ENCODE measurements around the gene FIS1.
"Not testable (repeated sequence)": the region's sequence is repeated elsewhere in the genome, so short reads cannot be mapped to it uniquely, and the experiment has no call there.

Gene FIS1

DNA sequence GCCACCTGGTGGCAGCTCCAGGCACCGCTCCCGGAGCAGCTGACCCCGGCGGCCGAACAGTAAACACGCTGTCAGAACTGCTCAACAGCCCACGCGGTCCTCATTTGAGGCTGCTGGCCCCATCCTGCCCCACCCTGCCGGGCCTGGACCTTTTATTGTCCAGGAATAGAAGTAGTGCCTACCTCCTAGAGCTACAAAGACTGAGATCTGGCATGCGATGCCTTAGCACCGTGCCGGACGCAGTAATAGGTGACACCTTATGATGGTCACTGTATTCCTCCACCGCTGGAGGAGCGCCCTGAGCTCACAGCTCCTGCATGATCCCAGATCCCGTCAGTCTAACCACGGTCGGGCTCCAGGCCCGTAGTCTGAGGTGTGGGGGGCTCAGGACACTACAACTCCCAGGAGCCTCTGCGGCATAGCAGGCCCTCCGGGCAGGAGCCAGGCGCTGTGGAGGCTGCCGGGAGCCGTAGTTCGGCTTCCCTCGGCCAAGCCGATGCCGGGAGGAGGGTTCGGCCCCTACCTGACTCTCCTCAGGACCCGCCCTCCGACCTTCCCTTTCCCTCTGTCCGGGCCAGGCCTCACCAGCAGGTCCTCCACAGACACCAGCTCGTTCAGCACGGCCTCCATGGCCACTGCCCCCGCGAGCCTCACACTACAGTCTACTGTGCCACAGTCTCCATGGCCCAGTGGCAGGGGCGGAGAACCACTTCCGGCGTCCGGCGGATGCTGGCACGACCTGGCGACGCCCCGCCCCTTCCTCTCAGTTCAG, at the start of gene FIS1:
TSS of gene FIS1 (minus strand) at position 707 of the 772 bp plus-strand sequence. CDS start at position 630, 77 bp downstream.
- peak; percentile 87 for DNase-seq

DNA sequence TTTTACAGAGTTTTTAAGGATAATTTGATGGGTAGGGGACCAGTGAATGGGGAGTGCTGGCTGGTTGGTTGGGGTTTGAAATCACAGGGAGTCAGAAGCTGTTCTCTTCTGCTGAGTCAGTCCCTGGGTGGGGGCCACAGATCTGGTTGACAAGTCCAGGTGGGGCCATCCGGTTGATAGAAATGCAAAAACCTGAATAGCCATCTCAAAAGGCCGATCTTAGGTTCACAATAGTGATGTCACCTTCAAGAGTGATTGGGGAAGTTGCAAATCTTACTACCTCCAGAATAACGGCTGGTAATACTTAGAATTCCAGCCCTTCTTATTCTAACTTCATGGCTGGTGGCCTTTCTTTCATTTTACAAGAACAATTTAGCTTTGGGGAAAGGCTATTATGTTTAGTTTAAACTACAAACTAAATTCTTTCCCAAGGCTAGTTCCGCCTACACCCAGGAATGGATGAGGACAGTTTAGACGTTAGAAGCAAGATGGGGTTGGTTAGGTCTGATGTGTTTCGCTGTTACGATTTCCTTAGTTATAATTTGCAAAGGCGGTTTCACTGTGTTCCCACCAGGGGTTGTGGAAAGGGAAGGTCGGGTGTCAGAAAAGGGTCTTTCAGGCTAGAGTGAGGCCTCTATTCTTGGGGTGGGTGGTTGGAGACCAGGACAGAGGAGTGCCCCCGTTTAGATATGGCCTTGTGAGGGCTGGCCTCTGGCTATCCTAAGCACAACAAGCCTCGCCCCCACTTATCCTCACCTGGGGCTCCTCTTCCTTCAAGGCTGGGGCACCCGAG, 49.4 kb upstream of the FIS1 start:
- DNase-seq, result no peak

DNA sequence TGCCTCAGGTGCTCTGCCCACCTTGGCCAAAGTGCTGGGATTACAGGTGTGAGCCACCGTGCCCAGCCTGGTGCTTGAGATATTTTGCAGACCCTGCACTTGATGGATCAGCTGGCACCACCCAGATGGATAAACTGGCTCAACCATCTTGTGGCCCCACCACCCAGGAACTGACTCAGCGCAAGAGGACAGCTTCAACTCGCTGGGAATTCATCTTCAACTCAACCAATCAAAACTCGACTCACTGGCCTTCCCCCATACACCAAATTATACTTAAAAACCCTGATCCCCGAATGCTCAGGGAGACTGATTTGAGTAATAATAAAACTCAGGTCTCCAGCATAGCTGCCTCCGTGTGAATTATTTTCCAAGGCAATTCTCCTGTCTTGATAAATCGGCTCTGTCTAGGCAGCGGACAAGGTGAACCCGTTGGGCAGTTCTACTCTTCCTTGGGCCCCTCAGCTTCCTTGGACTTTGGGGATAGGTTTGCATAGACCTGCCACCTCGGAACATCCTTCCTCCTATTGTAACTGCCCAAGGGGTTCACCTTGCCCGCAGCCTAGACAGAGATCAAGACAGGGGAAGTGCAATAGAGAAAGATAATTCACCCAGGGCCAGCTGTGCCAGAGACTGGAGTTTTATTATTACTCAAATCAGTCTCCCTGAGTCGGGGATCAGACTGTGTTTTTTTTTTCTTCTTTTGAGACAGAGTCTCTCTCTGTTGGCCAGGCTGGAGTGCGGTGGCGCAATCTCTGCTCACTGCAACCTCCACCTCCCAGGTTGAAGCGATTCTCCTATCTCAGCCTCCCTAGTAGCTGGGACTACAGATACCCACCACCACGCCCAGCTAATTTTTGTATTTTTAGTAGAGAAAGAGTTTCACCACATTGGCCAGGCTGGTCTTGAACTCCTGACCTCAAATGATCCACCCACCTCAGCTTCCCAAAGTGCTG, 48.5 kb upstream of the FIS1 start:
- DNase-seq, result not testable (repeated sequence)

DNA sequence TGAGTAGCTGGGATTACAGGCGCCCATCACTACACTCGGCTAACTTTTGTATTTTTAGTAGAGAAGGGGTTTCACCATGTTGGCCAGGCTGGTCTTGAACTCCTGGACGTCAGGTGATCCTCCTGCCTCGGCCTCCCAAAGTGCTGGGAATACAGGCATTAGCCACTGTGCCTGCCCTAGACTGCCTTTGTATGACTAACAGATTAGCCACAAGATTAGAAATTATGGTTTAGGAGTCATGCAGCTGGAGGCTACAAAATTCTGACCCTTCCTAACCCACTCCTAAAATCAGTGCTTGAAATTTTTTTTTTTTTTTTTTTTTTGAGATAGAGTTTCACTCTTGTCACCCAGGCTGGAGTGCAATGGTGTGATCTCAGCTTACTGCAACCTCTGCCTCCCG, 47.7 kb upstream of the FIS1 start:
- not testable (repeated sequence) for DNase-seq

DNA sequence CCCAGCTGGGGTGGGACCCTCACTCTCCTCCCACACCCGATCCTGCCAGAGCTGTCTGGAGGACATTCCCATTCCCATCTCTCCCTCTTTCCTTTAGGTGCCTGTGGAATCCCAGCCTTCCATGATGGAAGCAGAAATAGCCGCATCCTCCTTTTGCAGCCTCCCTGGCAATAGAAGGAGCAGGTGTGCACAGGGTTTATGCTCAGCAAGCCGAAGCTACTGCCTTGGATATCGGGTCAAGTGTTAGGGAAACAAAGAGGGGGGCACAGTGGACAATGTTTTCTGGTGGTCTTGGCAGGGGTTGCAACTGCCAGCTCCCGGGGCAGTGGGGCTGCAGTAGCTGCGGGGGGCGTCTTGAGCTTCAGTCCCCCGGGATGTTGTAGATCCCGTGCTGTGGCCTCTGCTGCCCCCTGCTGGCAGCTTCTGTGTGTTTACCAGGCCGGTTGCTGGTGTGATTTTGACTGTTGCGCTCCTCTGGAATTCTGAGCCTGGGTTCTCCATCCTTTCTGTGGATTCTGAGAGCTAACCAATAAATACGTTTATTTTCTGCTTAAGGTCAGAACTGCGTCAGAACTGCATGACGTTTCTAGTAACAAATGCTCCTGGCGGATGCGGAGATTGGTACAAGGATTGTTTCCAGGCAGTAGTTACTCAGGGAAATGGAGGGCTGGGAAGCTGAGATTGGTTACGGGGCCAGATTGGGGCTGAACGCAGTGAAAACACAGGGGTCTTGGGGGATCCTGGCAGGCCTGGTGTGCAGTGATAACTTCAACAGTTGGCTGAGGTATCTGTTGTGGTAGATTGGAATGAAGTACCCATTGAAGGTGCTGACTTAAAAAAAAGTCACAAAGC, 45.5 kb upstream of the FIS1 start:
- not testable (repeated sequence) for DNase-seq

DNA sequence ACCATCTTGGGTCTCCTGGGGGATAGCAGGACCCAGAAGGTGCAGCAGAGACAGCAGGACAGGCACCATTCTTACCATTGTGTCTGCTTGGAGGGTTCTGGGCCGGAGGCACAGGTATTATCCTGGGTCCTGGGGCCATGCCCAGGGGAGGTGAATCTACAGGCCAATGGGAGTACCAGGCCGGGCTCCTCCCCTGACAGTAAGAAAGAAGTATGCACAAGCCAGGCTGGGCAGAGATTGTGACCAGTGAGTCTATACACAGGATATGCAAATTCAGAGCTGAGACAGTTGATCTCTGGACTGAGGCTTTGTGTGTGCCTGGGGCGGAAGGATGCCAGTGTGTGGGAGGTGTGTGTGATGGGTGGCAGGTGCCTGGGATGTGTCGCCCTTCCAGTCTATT, 44.8 kb upstream of the FIS1 start:
- DNase-seq, result not testable (repeated sequence)

DNA sequence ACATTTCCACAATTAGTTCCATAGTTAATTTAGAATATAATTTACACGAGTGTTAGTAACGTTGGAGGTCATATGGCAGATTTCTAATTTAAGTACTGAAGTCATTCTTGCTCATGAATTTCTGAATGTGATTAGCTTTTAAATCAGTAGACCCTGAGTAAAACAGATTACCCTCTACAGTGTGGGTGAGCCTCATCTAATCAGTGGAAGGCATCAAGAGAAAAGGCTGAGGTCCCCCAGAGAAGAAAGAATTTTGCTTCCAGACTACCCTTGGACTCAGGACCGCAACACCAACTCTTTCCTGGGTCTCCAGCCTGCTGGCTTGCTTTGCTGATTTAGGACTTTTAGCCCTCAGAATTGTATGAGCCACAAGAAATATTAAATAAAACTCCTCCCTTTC, 43.6 kb upstream of the FIS1 start:
- no peak for DNase-seq

DNA sequence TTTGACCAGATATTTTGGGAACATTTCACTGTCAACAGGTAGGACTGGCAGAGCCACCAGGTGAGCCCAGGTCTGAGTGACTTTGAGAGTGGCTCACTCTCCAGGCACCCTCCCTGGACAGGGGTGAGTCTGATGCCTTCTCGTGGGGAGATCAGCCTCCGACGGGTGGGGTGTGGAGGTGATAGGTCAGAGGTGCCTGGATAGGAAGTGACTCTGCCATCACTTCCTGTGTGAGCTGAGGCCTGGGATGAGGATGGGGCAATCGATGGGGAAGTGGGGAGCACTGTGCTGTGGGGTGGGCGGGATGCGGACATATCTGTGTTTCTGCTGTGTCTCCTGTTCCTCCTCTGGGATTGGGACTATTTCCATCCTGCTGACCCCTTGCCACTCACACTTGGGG, 42.2 kb upstream of the FIS1 start:
- no peak for DNase-seq

DNA sequence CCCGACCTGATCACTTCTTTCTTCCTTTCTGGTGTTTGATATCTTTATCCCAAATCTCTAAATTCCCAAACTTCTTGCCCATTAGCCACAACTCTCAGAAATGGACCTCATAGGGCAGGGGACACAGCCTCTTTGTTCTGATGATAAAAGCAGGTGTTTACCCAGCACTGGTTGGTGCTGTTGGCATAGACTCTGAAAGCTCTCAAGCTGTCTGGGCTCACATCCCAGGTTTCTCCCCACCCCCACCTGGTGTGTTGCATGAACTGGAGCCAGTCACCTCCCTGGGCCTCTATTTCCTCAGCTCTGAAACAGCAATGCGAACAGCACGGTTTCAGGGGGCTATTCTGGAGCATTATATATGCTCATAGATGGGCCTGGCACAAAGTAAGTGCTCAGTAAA, 41.0 kb upstream of the FIS1 start:
- not testable (repeated sequence) for DNase-seq

DNA sequence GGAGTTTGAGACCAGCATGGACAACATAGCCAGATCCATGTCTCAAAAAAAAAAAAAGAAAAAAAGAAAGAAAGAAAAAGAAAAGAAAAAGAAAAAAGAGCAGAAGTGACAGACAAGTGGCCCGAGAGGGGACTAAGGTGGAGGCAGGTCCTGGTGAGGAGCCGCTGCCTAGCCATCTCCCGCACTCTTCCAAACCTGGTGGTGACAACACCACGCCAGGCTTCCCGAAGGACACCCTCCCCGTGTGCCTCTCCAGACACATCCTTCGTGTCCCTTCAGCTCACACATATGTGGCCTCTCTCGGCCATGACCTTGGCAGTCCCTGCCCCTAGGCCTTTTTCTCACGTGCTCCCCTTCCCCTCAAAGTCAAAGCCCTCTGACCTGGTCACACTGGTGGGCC, 40.3 kb upstream of the FIS1 start:
- DNase-seq, result no peak

DNA sequence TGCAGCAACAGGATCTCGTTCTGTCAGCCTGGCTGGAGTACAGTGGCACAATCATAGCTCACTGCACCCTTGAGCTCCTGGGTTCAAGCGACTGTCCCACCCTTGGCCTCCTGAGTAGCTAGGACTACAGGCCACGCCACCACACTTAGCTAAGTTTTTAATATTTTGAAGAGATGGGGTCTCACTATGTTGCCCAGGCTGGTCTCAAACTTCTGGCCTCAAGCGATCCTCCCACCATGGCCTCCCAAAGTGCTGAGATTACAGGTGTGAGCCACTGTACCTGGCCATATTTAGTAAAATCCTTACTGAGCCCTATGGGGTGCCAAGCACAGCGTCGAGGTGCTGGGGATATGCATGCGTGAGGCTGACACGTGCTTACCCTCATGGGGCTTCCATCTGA, 36.0 kb upstream of the FIS1 start:
- DNase-seq, result not testable (repeated sequence)

DNA sequence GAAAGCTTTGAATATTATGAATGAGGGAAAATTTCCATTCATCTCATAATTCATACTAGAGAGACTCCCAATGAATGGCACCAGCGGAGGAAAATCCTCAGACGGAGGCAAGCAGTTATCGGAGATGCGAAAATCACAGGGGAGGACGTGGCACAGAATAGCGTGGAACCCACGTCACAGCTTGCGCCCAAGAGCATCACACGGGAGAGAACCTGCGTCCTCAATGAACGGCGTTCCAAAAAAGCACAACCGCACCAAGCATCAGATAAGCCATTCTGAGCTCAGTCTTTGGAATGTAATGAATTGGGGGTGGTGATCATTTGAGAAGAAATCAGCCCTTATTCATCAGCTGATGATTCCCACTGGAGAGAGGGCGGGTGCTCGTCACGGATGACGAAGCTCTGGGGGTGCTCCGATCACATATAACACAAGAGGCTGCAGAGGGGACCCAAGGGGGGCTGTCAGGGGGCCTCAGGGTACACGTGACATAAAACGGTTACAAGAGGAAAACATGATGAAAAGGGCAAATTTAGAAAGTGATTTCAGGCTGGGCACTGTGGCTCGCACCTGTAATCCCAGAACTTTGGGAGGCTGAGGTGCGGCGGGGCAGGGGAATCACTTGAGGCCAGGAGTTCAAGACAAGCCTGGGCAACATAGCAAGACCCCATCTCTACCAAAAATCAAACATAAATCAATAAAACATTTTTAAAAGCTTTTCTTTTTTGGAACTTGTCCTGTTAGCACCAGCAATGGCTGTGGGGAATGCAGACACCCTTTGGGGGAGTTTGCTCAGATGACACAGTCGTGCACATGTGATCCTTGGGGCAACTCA, 33.8 kb upstream of the FIS1 start:
- no peak for DNase-seq

DNA sequence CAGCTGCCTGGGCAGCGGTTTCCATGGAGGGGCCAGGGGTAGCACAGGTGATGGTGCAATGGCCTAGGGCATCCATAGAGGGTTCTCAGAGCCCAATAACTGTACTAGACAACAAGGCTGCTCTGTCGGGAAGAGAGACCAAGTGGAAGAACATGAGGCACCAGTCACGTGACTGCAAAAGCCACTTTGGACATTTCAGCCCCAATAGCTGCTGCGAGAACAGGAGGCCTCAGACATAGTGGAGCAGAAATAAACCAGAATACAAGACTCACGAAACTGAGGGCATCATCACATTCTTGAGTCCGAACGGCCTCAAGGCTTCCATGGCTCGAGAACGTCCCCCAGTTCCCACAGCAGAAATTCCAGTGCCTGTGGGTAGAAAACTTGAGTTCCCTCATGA, 32.3 kb upstream of the FIS1 start:
- no peak for DNase-seq

DNA sequence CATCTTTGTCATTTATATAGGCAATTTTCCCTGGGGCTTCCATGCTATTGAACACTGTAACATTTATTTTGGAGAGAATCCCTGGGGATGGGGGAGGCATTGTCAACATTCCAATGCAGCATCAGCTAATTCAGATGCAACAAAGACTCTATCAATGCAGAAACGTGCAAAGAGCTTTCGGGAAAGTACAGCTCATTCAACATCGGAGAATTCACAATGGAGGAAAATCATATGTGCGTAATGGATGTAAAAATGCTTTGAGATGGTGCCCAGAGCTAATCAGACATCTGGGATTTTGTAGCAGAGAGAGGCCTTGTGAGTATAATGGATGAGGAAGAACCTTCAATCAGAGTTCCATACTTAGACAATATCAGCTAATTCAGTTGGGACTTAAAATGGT, 28.3 kb upstream of the FIS1 start:
- no peak for DNase-seq

DNA sequence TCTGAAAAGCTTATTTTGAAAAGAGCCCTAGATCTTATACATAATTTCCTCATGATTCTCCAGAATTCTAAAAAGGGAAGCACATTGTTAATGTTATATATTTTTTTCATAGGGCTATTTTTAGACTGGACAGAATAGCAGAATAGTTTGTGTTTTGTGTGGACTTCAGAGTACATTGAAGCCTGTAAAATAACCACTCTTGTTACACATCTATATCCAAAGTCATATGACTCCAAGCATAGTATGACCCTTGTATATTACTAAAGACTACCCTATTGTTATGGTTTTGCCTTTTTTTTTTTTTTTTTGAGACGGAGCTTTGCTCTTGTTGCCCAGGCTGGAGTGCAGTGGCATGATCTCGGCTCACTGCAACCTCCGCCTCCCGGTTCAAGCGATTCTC, 26.1 kb upstream of the FIS1 start:
- no peak for DNase-seq

DNA sequence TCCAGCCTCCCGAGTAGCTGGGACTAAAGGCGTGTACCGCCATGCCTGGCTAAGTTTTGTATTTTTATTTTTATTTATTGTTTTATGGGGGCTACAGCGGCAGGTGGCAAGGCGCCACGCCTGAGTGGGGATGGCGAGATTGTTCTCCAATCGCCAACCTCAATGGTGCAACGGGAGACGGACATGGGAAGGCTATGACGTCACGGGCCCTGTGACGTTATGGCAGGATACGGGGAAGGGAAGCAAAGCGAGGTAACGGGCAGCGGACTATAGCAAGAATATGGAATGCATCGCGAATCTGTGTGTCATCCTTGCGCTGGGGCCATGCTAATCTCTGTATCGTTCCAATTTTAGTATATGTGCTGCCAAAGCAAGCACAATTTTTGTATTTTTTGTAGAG, 24.8 kb upstream of the FIS1 start:
- DNase-seq, result no peak

DNA sequence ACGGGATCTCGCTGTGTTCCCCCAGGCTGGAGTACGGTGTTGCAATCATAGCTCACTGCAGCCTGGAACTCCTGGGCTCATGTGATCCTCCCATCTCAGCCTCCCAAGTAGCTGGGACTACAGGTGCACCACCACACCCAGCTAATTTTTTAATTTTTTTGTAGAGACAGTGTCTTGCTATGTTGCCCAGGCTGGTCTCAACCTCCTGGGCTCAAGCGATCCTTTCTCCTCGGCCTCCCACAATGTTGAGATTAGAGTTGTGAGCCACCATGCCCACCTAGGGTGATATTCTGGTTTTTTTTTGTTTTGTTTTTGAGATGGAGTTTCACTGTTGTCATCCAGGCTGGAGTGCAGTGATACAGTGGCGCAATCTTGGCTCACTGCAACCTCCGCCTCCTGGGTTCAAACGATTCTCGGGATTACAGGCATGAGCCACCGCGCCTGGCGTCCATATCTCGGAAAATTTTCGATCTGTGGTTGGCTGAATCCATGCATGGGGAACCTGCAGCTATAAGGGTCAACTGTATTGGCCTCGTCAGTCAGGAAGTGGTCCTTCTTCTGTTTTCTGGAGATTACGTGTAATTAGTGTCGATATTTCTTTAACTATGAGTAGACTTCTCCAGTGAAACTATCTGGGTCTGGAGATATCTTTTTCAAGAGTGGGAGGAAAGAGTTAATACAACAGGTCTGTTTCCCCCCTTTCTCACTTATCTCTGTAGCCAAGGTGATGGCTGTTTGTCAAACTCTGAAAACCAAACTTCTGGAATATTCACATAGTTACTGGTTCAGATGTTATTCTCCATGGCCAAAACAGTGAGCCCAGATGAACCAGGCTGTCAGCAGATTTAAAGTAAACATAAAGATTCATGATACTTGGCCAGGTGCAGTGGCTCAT, 21.0 kb upstream of the FIS1 start:
- no peak for DNase-seq

DNA sequence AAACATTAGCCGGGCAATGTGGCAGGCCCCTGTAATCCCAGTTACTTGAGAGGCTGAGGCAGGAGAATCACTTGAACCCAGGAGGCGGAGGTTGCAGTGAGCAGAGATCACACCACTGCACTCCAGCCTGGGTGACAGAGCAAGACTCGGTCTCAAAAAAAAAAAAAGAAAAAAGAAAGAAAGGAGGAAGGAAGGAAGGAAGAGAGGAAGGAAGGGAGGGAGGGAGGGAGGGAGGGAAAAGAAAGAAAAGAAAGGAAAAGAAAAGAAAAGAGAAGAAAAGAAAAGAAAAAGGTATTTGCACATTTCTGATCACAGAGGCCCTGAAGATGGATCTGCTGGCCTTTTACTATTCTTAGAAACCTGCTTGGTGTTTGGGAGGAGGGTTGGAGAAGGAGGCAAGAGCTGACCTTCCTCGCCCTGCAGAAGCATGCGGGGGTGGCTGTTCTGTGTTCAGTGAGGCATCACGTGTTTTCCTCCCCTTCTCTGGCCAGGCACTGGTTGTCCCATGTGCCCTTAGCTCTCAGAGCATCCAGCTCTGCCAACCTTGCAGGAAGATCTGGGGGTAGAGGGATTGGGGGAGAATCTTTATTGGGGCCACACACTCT, 19.3 kb upstream of the FIS1 start:
- not testable (repeated sequence) for DNase-seq

DNA sequence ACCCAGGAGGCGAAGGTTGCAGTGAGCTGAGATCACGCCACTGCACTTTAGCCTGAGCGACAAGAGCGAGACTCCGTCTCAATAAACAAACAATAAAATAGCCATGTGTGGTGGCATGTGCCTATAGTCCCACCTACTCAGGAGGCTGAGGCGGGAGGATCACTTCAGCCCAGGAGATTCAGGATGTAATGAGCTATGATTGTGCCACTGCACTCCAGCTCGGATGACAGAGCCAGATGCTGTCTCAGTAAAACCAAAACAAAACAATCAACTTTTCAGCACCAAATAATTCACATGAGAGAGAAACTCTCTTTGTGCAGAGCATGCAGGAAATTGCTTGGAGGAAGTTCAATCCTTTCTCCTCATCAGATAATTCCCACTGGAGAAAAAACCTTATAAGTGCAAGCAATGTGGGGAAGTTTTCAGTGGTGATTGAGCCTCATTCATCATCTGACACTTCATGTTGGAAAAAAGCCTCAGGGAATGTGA, 13.4 kb upstream of the FIS1 start:
- no peak for DNase-seq

DNA sequence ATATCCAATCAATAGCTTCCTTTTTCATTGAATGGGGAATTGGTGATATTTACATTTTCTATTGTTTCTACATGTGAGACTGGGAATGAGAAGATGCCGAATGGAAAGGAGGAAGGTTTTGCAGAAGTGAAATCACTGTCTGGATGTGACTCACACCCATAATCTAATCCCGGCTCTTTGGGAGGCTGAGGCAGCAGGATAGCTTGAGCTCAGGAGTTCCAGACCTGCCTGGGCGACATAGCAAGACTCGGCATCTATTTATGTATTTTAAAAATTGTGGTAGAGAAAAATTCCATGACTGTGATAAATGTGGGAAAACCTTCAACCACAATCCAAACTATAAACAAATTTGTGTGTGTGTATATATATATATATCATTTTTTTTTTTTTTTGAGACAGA, 10.9 kb upstream of the FIS1 start:
- no peak for DNase-seq
